ENCODE results near the gene LAIR2.
"Not testable (repeated sequence)": the region's sequence is repeated elsewhere in the genome, so short reads cannot be mapped to it uniquely, and the experiment has no call there.

LAIR2 gene

DNA sequence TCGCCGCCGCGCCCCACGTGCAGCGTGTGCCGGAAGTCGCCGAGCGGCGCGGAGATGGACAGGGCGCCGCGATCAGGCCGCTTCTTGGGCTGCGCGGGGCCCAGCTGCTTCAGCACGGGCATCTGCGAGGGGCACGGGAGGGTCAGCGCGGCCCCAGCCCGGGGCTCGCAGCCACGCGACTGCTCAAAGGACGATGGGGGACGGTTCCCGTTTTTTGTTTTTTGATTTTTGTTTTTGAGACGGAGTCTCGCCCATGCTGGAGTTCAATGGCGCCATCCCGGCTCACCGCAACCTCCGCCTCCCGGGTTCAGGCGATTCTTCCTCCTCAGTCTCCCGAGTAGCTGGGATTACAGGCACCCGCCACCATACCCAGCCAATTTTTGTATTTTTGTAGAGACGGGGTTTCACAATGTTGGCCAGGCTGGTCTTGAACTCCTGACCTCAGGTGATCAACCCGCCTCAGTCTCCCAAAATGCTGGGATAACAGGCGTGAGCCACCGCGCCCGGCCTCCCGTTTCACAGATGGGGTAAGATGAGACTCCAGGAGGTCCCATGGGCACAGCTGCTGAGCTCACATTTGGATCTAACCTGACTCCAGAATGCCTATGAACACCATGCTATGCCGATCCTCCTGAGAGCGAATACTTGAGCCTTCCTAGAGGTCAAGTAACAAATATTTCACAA, 37.1 kb upstream of the LAIR2 start:
- no peak for ATAC-seq (ENCODE audit: low read depth)
- H3K27ac ChIP-seq (ENCODE audit: poor library complexity, severe bottlenecking), result peak overlapping the region; percentile 91
- H3K4me3 ChIP-seq (ENCODE audit: severe bottlenecking), result peak overlapping the region; percentile 69

DNA sequence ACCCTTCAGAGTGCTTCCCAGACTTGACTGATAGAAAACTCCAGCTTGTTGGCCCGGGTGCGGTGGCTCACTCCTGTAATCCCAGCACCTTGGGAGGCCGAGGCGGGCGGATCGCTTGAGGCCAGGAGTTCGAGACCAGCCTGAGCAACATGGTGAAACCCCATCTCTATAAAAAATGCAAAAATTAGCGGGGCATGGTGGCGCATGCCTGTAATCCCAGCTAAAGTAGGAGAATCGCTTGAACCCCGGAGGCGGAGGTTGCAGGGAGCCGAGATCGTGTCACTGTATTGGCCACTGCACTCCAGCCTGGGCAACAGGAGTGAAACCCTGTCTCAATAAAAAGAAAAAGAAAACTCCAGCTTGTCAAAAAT, 36.5 kb upstream of the LAIR2 start:
- H3K9me3 ChIP-seq (ENCODE audit: severe bottlenecking); ATAC-seq (ENCODE audit: low read depth); DNase-seq (ENCODE audit: low spot score); H3K36me3 ChIP-seq (ENCODE audit: low read depth); H3K27ac ChIP-seq (ENCODE audit: poor library complexity, severe bottlenecking); H3K4me3 ChIP-seq (ENCODE audit: severe bottlenecking); H3K27me3 ChIP-seq (ENCODE audit: insufficient read depth, poor library complexity, severe bottlenecking): not testable (repeated sequence)
- H3K4me1 ChIP-seq (ENCODE audit: insufficient read depth, poor library complexity, severe bottlenecking), result peaks cover 13% of the 10 kb centered on the region

More for the DNA sequence above, 37.1 kb upstream of the LAIR2 start:
- TF ChIP-seq, protein P1, sequence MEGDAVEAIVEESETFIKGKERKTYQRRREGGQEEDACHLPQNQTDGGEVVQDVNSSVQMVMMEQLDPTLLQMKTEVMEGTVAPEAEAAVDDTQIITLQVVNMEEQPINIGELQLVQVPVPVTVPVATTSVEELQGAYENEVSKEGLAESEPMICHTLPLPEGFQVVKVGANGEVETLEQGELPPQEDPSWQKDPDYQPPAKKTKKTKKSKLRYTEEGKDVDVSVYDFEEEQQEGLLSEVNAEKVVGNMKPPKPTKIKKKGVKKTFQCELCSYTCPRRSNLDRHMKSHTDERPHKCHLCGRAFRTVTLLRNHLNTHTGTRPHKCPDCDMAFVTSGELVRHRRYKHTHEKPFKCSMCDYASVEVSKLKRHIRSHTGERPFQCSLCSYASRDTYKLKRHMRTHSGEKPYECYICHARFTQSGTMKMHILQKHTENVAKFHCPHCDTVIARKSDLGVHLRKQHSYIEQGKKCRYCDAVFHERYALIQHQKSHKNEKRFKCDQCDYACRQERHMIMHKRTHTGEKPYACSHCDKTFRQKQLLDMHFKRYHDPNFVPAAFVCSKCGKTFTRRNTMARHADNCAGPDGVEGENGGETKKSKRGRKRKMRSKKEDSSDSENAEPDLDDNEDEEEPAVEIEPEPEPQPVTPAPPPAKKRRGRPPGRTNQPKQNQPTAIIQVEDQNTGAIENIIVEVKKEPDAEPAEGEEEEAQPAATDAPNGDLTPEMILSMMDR (IDR thresholded peaks at IDR 0.05; ENCODE audit: poor library complexity, severe bottlenecking), result no peak
- Histone ChIP-seq H3K9me3 (ENCODE audit: severe bottlenecking) (no peaks in the 10 kb centered on the region), H3K36me3 (ENCODE audit: low read depth) (peaks cover 13% of the 10 kb centered on the region), H3K4me1 (ENCODE audit: insufficient read depth, poor library complexity, severe bottlenecking) (peaks cover 9% of the 10 kb centered on the region), H3K27me3 (ENCODE audit: insufficient read depth, poor library complexity, severe bottlenecking) (no peaks in the 10 kb centered on the region)
- DNase-seq (ENCODE audit: low spot score), result no peak

DNA sequence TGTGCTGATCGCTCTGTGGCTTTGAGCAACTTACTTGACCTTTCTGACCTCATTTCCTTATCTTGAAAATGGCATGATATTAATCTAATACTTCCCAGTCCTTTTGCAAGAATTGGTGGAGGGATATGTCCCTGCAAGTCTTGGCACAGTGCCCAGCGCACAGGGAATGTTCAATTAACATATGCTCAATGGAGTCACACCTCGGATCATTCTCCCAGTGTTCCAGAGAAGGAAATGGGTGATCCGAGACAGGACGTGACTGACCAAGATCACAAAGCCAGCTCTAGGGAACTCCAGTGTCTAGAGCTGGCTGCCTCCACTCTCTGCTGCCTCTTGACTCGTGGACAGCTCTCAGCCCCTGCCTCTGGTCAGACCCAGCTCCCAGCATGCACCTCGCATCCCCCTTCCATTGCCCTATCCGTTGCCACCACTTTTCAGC, 33.1 kb upstream of the LAIR2 start:
- ATAC-seq (ENCODE audit: low read depth) (no peak), DNase-seq (ENCODE audit: low spot score) (no peak)
- Histone ChIP-seq H3K9me3 (ENCODE audit: severe bottlenecking) (no peaks in the 10 kb centered on the region), H3K27ac (ENCODE audit: poor library complexity, severe bottlenecking) (no peak overlapping the region), H3K36me3 (ENCODE audit: low read depth) (no peaks in the 10 kb centered on the region), H3K27me3 (ENCODE audit: insufficient read depth, poor library complexity, severe bottlenecking) (no peaks in the 10 kb centered on the region), H3K4me3 (ENCODE audit: severe bottlenecking) (no peak overlapping the region), H3K4me1 (ENCODE audit: insufficient read depth, poor library complexity, severe bottlenecking) (peaks cover 13% of the 10 kb centered on the region)
- TF ChIP-seq, protein P1 (IDR thresholded peaks at IDR 0.05; ENCODE audit: poor library complexity, severe bottlenecking), result no peak

DNA sequence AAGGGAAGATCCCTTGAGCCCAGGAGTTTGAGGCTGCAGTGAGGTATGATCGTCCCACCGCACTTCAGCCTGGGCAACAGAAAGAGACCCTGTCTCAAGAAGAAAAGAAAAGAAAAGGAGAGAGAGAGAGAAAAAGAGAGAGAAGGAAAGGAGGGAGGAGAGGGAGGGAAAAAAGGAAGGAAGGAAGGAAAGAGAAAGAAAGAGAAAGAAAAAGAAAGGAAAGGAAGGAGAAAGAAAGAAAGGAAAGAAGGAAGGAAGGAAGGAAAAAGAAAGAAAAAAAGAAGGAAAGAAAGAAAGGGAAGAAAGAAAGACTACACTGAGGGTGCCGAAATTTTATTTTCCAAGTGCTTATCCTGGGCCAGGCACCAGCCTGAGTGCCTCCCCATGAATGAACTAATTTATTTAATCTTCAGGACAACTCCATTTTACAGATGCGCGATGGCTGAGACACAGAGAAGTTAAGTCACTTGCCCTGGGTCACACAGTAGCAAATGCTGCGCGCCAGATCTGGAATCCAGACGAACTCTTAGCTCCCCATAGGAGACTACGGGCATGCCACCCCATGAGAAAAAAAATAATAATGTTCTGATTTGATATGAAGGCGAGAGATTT, 32.2 kb upstream of the LAIR2 start:
- no peak overlapping the region for H3K4me3 ChIP-seq (ENCODE audit: severe bottlenecking)

DNA sequence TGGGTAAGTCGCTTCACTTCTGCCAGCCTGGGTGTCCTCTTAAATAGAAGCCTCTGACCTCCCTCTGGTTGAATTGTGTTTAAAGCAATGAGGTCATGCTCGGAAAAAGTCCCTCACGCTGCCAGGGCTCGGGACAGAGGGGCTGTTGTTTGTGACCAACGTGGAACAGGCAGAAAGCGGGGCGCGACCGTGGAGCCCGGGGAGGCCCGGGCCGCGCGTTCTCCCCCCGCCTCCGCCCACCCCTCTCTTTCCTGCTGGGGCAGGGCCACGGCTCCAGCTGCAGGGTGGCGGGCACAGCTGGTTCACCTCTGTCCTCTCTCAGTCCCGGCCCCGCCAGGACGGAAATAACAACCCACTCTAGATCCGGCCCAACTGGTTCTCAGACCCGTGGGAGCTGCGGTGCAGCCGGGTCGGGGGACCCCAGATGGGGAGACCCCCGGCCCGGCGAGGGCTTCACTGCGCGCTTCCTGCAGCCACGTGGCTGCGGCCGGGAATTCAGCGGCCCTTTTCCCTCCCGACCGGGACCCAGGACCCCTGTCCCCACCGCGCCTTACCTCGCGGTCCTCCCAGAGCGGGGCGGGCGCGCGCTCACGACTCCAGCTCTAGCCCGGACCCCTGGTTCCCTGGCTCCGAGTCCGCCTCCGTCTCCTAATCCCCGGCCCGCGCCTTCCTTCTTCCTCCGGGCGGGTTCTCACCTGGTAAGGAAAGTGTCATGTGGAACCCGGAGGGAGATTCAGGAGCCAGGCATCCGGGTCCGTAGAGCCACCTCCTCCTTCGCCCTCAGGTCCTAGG, 31.4 kb upstream of the LAIR2 start:
- peak; percentile 34; the same call in 2 of the 3 replicates for ATAC-seq (ENCODE audit: low read depth)
- peak; percentile 67 for DNase-seq (ENCODE audit: low spot score)
- TF ChIP-seq, protein P1 (IDR thresholded peaks at IDR 0.05; ENCODE audit: poor library complexity, severe bottlenecking), result no peak
- Histone ChIP-seq H3K27me3 (ENCODE audit: insufficient read depth, poor library complexity, severe bottlenecking) (no peaks in the 10 kb centered on the region), H3K9me3 (ENCODE audit: severe bottlenecking) (no peaks in the 10 kb centered on the region), H3K4me3 (ENCODE audit: severe bottlenecking) (peak overlapping the region; percentile 25), H3K4me1 (ENCODE audit: insufficient read depth, poor library complexity, severe bottlenecking) (peaks cover 13% of the 10 kb centered on the region), H3K36me3 (ENCODE audit: low read depth) (no peaks in the 10 kb centered on the region), H3K27ac (ENCODE audit: poor library complexity, severe bottlenecking) (peak overlapping the region; percentile 29)

More for the DNA sequence above, 32.2 kb upstream of the LAIR2 start:
- ATAC-seq (ENCODE audit: low read depth), result no peak
- H3K36me3 ChIP-seq (ENCODE audit: low read depth), result no peaks in the 10 kb centered on the region
- TF ChIP-seq, protein P1 (IDR thresholded peaks at IDR 0.05; ENCODE audit: poor library complexity, severe bottlenecking), result no peak
- DNase-seq (ENCODE audit: low spot score), result no peak
- H3K27ac ChIP-seq (ENCODE audit: poor library complexity, severe bottlenecking), result no peak overlapping the region
- no peaks in the 10 kb centered on the region for H3K27me3 ChIP-seq (ENCODE audit: insufficient read depth, poor library complexity, severe bottlenecking)
- H3K4me1 ChIP-seq (ENCODE audit: insufficient read depth, poor library complexity, severe bottlenecking), result peaks cover 13% of the 10 kb centered on the region
- H3K9me3 ChIP-seq (ENCODE audit: severe bottlenecking), result no peaks in the 10 kb centered on the region

All from RWPE2 (cell line).